Mesenchymal stem cell (in vitro differentiated cells and primary cell): Measurements from ENCODE around the gene FZD10.

Experiments
- DNase-seq: peaks from one replicate; pipeline ENCODE4 v3.0.0-alpha.2; 2013
- H2AFZ ChIP-seq: one replicate; pipeline ENCODE4 v1.6.1; 2013; ENCODE audit warnings: low read depth, mild to moderate bottlenecking, control low read depth, inconsistent platforms, low read length, moderate library complexity
- H2AK5ac ChIP-seq: 2 replicates; pipeline ENCODE4 v1.6.1; 2013; ENCODE audit warnings: low read length, moderate library complexity, mild to moderate bottlenecking, inconsistent platforms; ENCODE audit not compliant: severe bottlenecking
- H2BK120ac ChIP-seq: one replicate; pipeline ENCODE4 v1.6.1; 2013; ENCODE audit warnings: low read depth, mild to moderate bottlenecking, inconsistent platforms, low read length, moderate library complexity
- H2BK12ac ChIP-seq, 2 experiments: one replicate each; pipeline ENCODE4 v1.6.1; 2013; ENCODE audit warnings: inconsistent platforms in 2 of 2, low read length in 2 of 2, mild to moderate bottlenecking in 2 of 2, moderate library complexity in 2 of 2, control low read depth in 1 of 2
- H2BK15ac ChIP-seq: one replicate; pipeline ENCODE4 v1.6.1; 2013; ENCODE audit warnings: mild to moderate bottlenecking, low read depth, inconsistent platforms; ENCODE audit not compliant: poor library complexity, severe bottlenecking
- H2BK5ac ChIP-seq: 2 replicates; pipeline ENCODE4 v1.6.1; 2013; ENCODE audit warnings: low read depth, mild to moderate bottlenecking, low read length, control low read depth, inconsistent platforms; ENCODE audit not compliant: poor library complexity, severe bottlenecking
- H3K14ac ChIP-seq, 2 experiments: one replicate each; pipeline ENCODE4 v1.6.1; 2013; ENCODE audit warnings: inconsistent platforms in 2 of 2, low read length in 2 of 2, control low read depth in 1 of 2, mild to moderate bottlenecking in 1 of 2, moderate library complexity in 1 of 2
- H3K18ac ChIP-seq, 2 experiments: one replicate each; pipeline ENCODE4 v1.6.1; 2013; ENCODE audit warnings: inconsistent platforms in 2 of 2, low read length in 2 of 2, control low read depth in 1 of 2, low read depth in 1 of 2, mild to moderate bottlenecking in 1 of 2
- H3K23ac ChIP-seq, 2 experiments: one replicate each; pipeline ENCODE4 v1.6.1; 2013; ENCODE audit warnings: inconsistent platforms in 2 of 2, low read length in 2 of 2, mild to moderate bottlenecking in 2 of 2, moderate library complexity in 2 of 2, control low read depth in 1 of 2
- H3K27ac ChIP-seq: 2 replicates; pipeline ENCODE4 v1.5.1; 2013; ENCODE audit warnings: mild to moderate bottlenecking, moderate library complexity, low read length, control low read depth, inconsistent platforms; ENCODE audit not compliant: poor library complexity, severe bottlenecking
- H3K27me3 ChIP-seq, 2 experiments: 2 replicates each; pipeline versions ENCODE4 v1.6.1 to v1.7.0; 2013; ENCODE audit warnings: low read length in 2 of 2, mild to moderate bottlenecking in 2 of 2, moderate library complexity in 2 of 2, control low read depth in 1 of 2, inconsistent platforms in 1 of 2; ENCODE audit not compliant: control insufficient read depth in 1 of 2, insufficient read depth in 1 of 2
- H3K36me3 ChIP-seq, 2 experiments: 2 replicates each; pipeline versions ENCODE4 v1.6.1 to v1.7.0; 2013; ENCODE audit warnings: low read length in 2 of 2, control low read depth in 1 of 2, inconsistent platforms in 1 of 2, low read depth in 1 of 2, mild to moderate bottlenecking in 1 of 2; ENCODE audit not compliant: insufficient read depth in 2 of 2, control insufficient read depth in 1 of 2
- H3K4ac ChIP-seq, 2 experiments: one replicate each; pipeline ENCODE4 v1.6.1; 2013; ENCODE audit warnings: inconsistent platforms in 2 of 2, low read length in 2 of 2, mild to moderate bottlenecking in 2 of 2, moderate library complexity in 2 of 2, control low read depth in 1 of 2, low read depth in 1 of 2
- H3K4me1 ChIP-seq: 2 replicates; pipeline ENCODE4 v1.6.1; 2013; ENCODE audit warnings: low read depth, low read length, control low read depth; ENCODE audit not compliant: control insufficient read depth, insufficient read depth
- H3K4me2 ChIP-seq: 2 replicates; pipeline ENCODE4 v1.6.1; 2013; ENCODE audit warnings: low read length, mild to moderate bottlenecking, inconsistent platforms; ENCODE audit not compliant: poor library complexity, severe bottlenecking
- H3K4me3 ChIP-seq, 2 experiments: 2 replicates each; pipeline versions ENCODE4 v1.5.1 to v1.7.0; 2013; ENCODE audit warnings: low read length in 2 of 2, mild to moderate bottlenecking in 2 of 2, control low read depth in 1 of 2, low read depth in 1 of 2; ENCODE audit not compliant: insufficient read depth in 1 of 2
- H3K79me1 ChIP-seq: replicated peaks from 2 replicates; pipeline ENCODE4 v1.6.1; 2013; ENCODE audit warnings: mild to moderate bottlenecking, control low read depth, low read length, inconsistent platforms; ENCODE audit not compliant: poor library complexity, severe bottlenecking
- H3K9ac ChIP-seq: 2 replicates; pipeline ENCODE4 v1.7.0; 2013; ENCODE audit warnings: mild to moderate bottlenecking, low read length, moderate library complexity
- H3K9me3 ChIP-seq: 2 replicates; pipeline ENCODE4 v1.7.0; 2013; ENCODE audit warnings: mild to moderate bottlenecking, low read length; ENCODE audit not compliant: control insufficient read depth
- H4K8ac ChIP-seq: one replicate; pipeline ENCODE4 v1.6.1; 2013; ENCODE audit warnings: inconsistent platforms, mild to moderate bottlenecking, low read length, moderate library complexity
- H4K91ac ChIP-seq: one replicate; pipeline ENCODE4 v1.6.1; 2013; ENCODE audit warnings: mild to moderate bottlenecking, low read length, inconsistent platforms
- WGBS: methylation state at CpG from one replicate; pipeline ENCODE4 v1.1.7; 2013; ENCODE audit warnings: mixed read lengths; 5-methylcytosine and 5-hydroxymethylcytosine counted together

FZD10 gene

GRCh38 chr12:130160711-130161231 lies 1.5 kb upstream of the FZD10 start:
- Histone ChIP-seq H2BK120ac (no peak overlapping the region), H2BK5ac (no peak overlapping the region), H3K4ac (no peak overlapping the region), H4K8ac (no peak overlapping the region), H3K79me1 (no peaks in the 10 kb centered on the region), H4K91ac (no peak overlapping the region), H2BK15ac (no peak overlapping the region), H3K9me3 (no peaks in the 10 kb centered on the region), H3K27ac (no peak overlapping the region), H3K14ac (no peak overlapping the region), H3K4me1 (peaks cover 28% of the 10 kb centered on the region), H2BK12ac (no peak overlapping the region), H3K4me3 (no peak overlapping the region), H3K23ac (no peak overlapping the region), H3K27me3 (peaks cover 70 to 79% of the 10 kb centered on the region in 2 experiments), H3K9ac (no peak overlapping the region), H3K4me2 (no peak overlapping the region), H3K36me3 (no peaks in the 10 kb centered on the region), H2AK5ac (no peak overlapping the region), H2AFZ (peak overlapping the region; percentile 39), H3K18ac (no peak overlapping the region)
- under 1% methylated on average over 42 of the region's 44 CpGs for WGBS
- DNase-seq: no peak

GRCh38 chr12:130161261-130162243 lies 712 bp upstream of the FZD10 start:
- Histone ChIP-seq H2BK5ac (no peak overlapping the region), H2AFZ (peak overlapping the region; percentile 39), H3K36me3 (no peaks in the 10 kb centered on the region), H3K9me3 (no peaks in the 10 kb centered on the region), H3K27ac (no peak overlapping the region), H3K4me3 (peak overlapping the region; percentile 29 to 47), H4K91ac (no peak overlapping the region), H3K18ac (no peak overlapping the region), H3K4me1 (peaks cover 28% of the 10 kb centered on the region), H2BK15ac (no peak overlapping the region), H2BK120ac (no peak overlapping the region), H3K23ac (no peak overlapping the region), H3K9ac (no peak overlapping the region), H3K27me3 (peaks cover 75 to 79% of the 10 kb centered on the region in 2 experiments), H3K14ac (no peak overlapping the region), H2BK12ac (no peak overlapping the region), H2AK5ac (no peak overlapping the region), H3K4ac (no peak overlapping the region), H3K79me1 (no peaks in the 10 kb centered on the region), H3K4me2 (peak overlapping the region; percentile 77), H4K8ac (no peak overlapping the region)
- DNase-seq: no peak
- under 1% methylated on average over 67 of the region's 87 CpGs for WGBS

DNA sequence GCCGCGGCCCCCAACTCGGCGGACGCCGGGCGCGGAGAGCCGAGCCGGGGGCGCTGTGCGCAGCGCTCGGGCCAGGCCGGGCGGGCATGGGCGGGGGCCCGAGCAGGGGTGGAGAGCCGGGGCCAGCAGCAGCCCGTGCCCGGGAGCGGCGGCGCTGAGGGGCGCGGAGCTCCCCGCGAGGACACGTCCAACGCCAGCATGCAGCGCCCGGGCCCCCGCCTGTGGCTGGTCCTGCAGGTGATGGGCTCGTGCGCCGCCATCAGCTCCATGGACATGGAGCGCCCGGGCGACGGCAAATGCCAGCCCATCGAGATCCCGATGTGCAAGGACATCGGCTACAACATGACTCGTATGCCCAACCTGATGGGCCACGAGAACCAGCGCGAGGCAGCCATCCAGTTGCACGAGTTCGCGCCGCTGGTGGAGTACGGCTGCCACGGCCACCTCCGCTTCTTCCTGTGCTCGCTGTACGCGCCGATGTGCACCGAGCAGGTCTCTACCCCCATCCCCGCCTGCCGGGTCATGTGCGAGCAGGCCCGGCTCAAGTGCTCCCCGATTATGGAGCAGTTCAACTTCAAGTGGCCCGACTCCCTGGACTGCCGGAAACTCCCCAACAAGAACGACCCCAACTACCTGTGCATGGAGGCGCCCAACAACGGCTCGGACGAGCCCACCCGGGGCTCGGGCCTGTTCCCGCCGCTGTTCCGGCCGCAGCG lies 639 bp downstream of the FZD10 start:
- Histone ChIP-seq H2BK5ac (no peak overlapping the region), H3K27ac (no peak overlapping the region), H3K9me3 (no peaks in the 10 kb centered on the region), H3K4ac (no peak overlapping the region), H3K14ac (peak overlapping the region in 1 of 2 experiments; percentile 28), H2AFZ (no peak overlapping the region), H4K91ac (peak overlapping the region; percentile 41), H3K23ac (no peak overlapping the region), H2BK12ac (no peak overlapping the region), H2BK120ac (no peak overlapping the region), H3K18ac (no peak overlapping the region), H3K4me1 (peaks cover 28% of the 10 kb centered on the region), H2BK15ac (no peak overlapping the region), H3K9ac (no peak overlapping the region), H3K79me1 (no peaks in the 10 kb centered on the region), H3K4me3 (peak overlapping the region in 1 of 2 experiments; percentile 36), H3K36me3 (no peaks in the 10 kb centered on the region), H3K27me3 (peaks cover 67 to 84% of the 10 kb centered on the region in 2 experiments), H2AK5ac (no peak overlapping the region), H3K4me2 (peak overlapping the region; percentile 77), H4K8ac (no peak overlapping the region)
- WGBS: 5% methylated on average over 74 of the region's 78 CpGs
- no peak for DNase-seq
